ENCODE measurements around the gene ANO4. TPM values are rescaled to one million over a fixed set of nuclear protein-coding genes. Genes with fewer than 3 reads are reported as not detected.

Gene ANO4
- total and polyA plus RNA-seq, 2 of the 8 experiments (the other 6 are each of a cell fraction or from before 2014, with no cell fraction given), result 1.1 to 3.4 TPM

GRCh38 chr12:101009274-101009673 lies 214.7 kb downstream of the ANO4 start (continued):
- no peak for TF ChIP-seq TAF7 (optimal IDR thresholded peaks at IDR 0.05; ENCODE audit: borderline replicate concordance, low read depth, low read length)
- TF ChIP-seq EZH2 (IDR thresholded peaks at IDR 0.05; ENCODE audit: low read depth, low read length, severe bottlenecking), result no peak
